SK-MEL-5 (cell line): ENCODE data around the gene CST6. TPM values are rescaled to one million over a fixed set of nuclear protein-coding genes. Genes with fewer than 3 reads are reported as not detected.

Experiments
- DNase-seq: peaks from one replicate; pipeline ENCODE4 v3.0.0-alpha.2; 2016; ENCODE audit warnings: low read depth, low spot score
- in situ Hi-C: cut with HindIII; loops from 2 replicates; pipeline ENCODE4 v1.10.0; 2016; ENCODE audit warnings: low sequenced_read_pairs, high pct_unique_total_duplicates, low pct_unique_long_range_greater_than_20kb
- total RNA-seq: library from RNA; depleted of rRNA; stranded (reverse); fragments of >200 nt; shearing (Covaris generic); gene quantifications from 2 replicates; pipeline ENCODE4 v1.2.3, GENCODE V29; 2014

Gene CST6
- total RNA-seq, 1 experiment from 2014 or later, result not detected

GRCh38 chr11:66035653-66036333 is 24.0 kb downstream of the CST6 start:
- in situ Hi-C loops, result no loop called here
- peak; percentile 31 for DNase-seq

DNA sequence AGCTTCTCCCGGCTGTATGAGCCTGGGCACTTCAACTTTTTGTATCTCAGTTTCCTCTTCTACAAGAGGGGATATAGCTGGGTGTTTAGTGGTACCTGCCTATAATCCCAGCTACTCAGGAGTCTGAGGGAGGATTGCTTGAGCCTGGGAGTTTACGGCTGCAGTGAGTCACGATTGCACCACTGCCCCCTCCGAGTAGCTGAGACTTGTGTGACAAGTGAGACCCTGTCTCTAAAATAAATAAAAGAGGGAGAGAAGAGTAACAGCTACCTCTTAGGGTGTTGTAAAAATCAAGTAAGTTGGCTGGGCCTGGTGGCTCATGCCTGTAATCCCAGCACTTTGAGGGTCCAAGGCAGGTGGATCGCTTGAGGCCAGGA is 24.5 kb downstream of the CST6 start:
- in situ Hi-C loops, result no loop called here
- DNase-seq, result no peak

- DNase-seq, result no peak
- in situ Hi-C loops, result no loop called here
Measured at GRCh38 chr11:66037327-66037726, 25.5 kb downstream of the CST6 start.

- in situ Hi-C loops, result no loop called here
Measured at GRCh38 chr11:66039765-66040164, 28.0 kb downstream of the CST6 start.

GRCh38 chr11:66042227-66042995 is 30.6 kb downstream of the CST6 start:
- DNase-seq, result no peak
- in situ Hi-C loops, result no loop called here

More at GRCh38 chr11:66039765-66040164, 28.0 kb downstream of the CST6 start:
- no peak for DNase-seq

GRCh38 chr11:66042996-66043906 is 31.4 kb downstream of the CST6 start:
- in situ Hi-C loops, result no loop called here
- DNase-seq, result no peak

DNA sequence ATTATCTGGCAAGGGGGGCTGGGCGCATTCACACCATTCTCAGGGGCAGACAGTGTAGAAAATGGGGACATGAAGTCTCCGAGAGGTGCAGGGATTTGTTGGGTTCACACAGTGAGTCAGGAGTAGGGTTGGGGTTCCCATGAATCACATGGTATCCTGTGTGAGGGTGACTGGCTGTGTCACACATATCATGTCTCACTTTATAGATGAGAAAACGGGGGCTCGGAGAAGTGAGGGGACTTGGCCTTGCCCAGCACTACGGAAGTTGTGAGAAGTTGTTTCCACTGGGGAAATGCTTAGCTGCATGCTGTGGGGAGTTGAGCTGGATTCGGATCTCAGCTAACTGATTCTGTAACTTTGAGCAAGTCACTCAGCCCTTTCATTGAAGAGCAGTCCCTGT is 32.9 kb downstream of the CST6 start:
- DNase-seq, result no peak
- in situ Hi-C loops, result no loop called here

GRCh38 chr11:66045177-66045639 is 33.4 kb downstream of the CST6 start:
- in situ Hi-C loops, result no loop called here
- DNase-seq, result peak; percentile 77

- in situ Hi-C loops, result no loop called here
Measured at GRCh38 chr11:66046901-66047300, 35.1 kb downstream of the CST6 start.

DNA sequence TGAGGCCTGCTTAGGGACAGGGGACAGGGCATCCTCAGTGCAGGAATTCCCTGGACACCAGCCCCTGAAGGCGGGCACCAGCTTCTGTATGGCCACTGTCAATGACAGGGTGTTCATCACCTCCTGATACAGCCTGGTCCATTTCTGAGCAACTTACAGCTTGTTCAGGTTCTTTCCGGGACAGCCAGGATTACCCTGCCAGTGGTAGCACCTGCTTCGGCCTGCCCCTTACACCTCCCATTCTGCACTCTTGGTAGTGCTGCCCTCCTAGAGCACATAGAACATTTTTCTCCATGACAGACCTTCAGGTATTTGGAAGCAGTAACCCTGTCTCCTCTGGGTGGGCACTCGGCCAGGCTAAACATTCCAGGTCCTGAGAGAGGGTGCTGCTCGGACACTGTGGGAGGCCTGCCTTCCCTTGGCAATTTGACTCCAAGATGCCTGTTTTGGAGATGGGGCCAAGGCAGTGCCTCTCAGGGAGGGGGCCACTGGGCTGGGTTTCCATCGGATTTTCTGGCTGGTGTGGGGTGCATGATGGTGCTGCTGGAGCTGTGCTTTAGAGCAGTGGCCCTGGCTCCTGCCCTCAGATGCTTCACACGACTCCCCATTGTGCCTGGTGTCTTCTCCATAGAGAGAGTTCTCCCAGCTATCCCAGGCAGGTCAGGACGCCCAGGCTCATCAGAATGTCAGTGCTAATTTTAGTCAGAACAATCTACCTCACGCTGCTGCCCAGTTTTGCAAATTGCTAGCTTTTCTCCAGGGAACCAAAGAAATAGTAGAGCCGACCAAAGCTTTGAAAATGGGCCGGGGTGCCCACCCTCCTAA is 35.9 kb downstream of the CST6 start:
- DNase-seq, result no peak
- in situ Hi-C loops, result no loop called here

More at GRCh38 chr11:66046901-66047300, 35.1 kb downstream of the CST6 start:
- no peak for DNase-seq

- in situ Hi-C loops, result no loop called here
- no peak for DNase-seq
Measured at GRCh38 chr11:66048547-66049323, 36.9 kb downstream of the CST6 start, which contains the start of gene GAL3ST3. Gene GAL3ST3, minus strand, starts transcription at chr11:66049161. Its CDS starts 3,746 bp downstream, at chr11:66045415.

DNA sequence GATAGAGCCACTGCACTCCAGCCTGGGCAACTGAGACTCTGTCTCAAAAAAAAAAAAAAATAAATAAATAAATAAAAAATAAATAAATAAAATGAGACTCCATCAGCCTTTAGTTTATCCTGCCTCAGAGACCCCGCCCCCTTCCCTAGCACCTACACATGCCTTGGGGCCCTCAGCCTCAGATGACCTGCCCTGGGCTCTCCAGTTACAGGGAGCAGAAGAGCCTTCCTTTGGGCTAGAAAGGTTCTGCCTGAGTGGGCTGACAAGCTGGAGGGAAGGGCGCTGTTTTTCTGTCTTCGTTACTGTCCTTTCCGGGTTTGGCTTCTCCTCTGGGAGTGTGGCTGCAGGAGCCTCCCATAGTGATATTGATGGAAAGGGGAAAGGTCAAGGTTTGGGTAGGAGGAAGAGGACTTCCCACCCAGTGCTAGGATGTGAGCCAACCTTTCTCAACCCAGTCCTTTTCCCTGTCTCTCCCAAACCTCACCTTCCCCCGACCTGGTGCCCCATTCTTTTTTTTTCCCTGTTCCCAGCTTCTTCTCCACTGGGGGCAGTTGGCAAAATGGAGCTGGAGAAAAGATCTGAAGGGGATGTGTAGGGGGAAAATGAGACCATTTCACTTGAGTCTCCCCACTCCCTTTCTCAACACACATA is 38.9 kb downstream of the CST6 start:
- DNase-seq, result no peak

DNA sequence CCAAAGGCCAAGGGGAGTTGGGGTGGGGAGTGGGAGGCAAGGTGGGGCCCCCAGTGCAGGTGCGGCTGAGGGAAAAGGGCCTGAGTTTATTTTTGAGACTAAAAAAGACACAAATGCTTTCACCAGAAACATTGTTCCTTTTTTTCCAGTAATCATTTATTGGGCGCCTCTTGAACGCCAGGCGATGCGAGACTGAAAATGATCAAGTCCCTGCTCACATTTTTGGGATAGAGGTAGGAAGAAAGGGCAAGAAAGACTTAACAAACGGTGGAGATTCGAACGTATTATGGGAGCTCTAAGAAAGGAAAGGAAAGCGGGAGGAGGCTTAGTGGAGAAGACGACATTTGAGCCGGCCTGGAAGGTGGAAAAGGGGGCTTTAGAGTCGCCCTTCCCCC is 39.6 kb downstream of the CST6 start:
- in situ Hi-C loops, result no loop called here
- DNase-seq, result no peak

More for the DNA sequence above, 38.9 kb downstream of the CST6 start:
- in situ Hi-C loops, result no loop called here

GRCh38 chr11:66051766-66052663 is 40.2 kb downstream of the CST6 start, which contains the start of gene SF3B2:
Gene SF3B2, plus strand, starts transcription at chr11:66052364. Its CDS starts 21 bp downstream, at chr11:66052385.
- DNase-seq, result peak; percentile 95
- in situ Hi-C loops, result no loop called here

DNA sequence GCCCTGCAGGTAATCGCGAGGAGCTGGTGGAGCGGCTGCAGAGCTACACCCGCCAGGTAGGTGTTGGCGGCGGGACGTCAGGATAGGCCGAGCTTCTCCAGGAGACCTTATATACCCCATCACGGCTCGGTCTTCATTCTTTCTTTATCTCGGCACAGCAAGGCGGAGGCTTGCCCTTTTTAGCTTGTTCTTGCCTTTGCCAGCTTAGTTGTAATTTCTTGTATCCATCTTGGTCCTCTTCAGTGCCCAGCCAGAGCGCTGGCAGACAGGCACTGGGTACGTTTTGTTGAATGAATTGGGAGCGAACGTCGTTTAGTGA is 40.8 kb downstream of the CST6 start:
- no peak for DNase-seq
- in situ Hi-C loops, result no loop called here
